LNCaP clone FGC (cell line): ENCODE results near the gene MLN.

Experiments used
- DNase-seq: peaks from one replicate; pipeline ENCODE4 v3.0.0-alpha.2; 2011; ENCODE audit warnings: low read depth
- H3K4me3 ChIP-seq: 2 replicates; pipeline ENCODE4 v1.5.1; 2011; ENCODE audit warnings: mild to moderate bottlenecking, low read depth, low read length, control low read depth
- CTCF ChIP-seq: IDR thresholded peaks from 2 replicates; pipeline ENCODE4 v1.5.1; 2012; ENCODE audit warnings: mild to moderate bottlenecking; ENCODE audit not compliant: control insufficient read depth, insufficient read depth; ENCODE audit errors: extremely low read depth

The MLN gene

GRCh38 chr6:33746036-33746600 is 57.7 kb downstream of the MLN start:
- no peak for TF ChIP-seq CTCF
- H3K4me3 ChIP-seq, result no peak overlapping the region
- no peak for DNase-seq

- no peak for TF ChIP-seq CTCF
- H3K4me3 ChIP-seq, result no peak overlapping the region
- DNase-seq, result no peak
Measured at GRCh38 chr6:33745548-33745947, 58.3 kb downstream of the MLN start.

GRCh38 chr6:33744895-33745546 is 58.8 kb downstream of the MLN start:
- no peak overlapping the region for H3K4me3 ChIP-seq
- no peak for DNase-seq
- TF ChIP-seq CTCF, result no peak
